Thoracic aorta (tissue), 2 donors: ENCODE data around the gene MCM3. TPM values are rescaled to one million over a fixed set of nuclear protein-coding genes. Genes with fewer than 3 reads are reported as not detected.

Source experiments
- ATAC-seq: fragments of 150-250 bp; one replicate; pipeline ENCODE4 v1.8.0; 2017; ENCODE audit warnings: low read depth; ENCODE audit not compliant: insufficient number of reproducible peaks, low FRiP score
- DNase-seq: peaks from one replicate; pipeline ENCODE4 v3.0.0-alpha.2; 2020; ENCODE audit warnings: low spot score
- H3K27ac ChIP-seq, 2 donors: fragments of 200-600 bp; sonication (generic); 1 replicate in 1 of 2; 2 replicates in 1 of 2; pipeline ENCODE4 v1.5.1; 2016; ENCODE audit warnings: mild to moderate bottlenecking in 2 of 2, moderate library complexity in 2 of 2
- H3K27me3 ChIP-seq: fragments of 200-600 bp; sonication (generic); replicated peaks from 2 replicates; pipeline ENCODE4 v1.6.0; 2016; ENCODE audit warnings: mild to moderate bottlenecking; ENCODE audit not compliant: insufficient read depth
- H3K36me3 ChIP-seq: fragments of 200-600 bp; sonication (generic); one replicate; pipeline ENCODE4 v1.5.1; 2016
- H3K4me1 ChIP-seq, 2 donors: fragments of 200-600 bp; sonication (generic); 1 replicate in 1 of 2; 2 replicates in 1 of 2; pipeline versions ENCODE4 v1.5.1 to v1.6.0; 2016; ENCODE audit warnings: low read depth in 2 of 2, mild to moderate bottlenecking in 1 of 2; ENCODE audit not compliant: control insufficient read depth in 1 of 2
- H3K4me3 ChIP-seq: fragments of 200-600 bp; sonication (generic); 2 replicates; pipeline ENCODE4 v1.5.1; 2016; ENCODE audit warnings: mild to moderate bottlenecking
- H3K9me3 ChIP-seq: fragments of 200-600 bp; sonication (generic); 2 replicates; pipeline ENCODE4 v1.5.1; 2016
- CTCF ChIP-seq: fragments of 200-600 bp; sonication (generic); IDR thresholded peaks from one replicate; pipeline ENCODE4 v1.5.1; 2019; ENCODE audit warnings: antibody characterized with exemption
- total RNA-seq, 2 donors: library from RNA; depleted of rRNA; stranded (reverse); fragments of >200 nt; gene quantifications; one replicate each; pipeline versions ENCODE4 v1.1.0 to v1.2.3, GENCODE V29; 2016

MCM3 gene
- total RNA-seq, 2 donors from 2014 or later, result 24.0 to 30.8 TPM

DNA sequence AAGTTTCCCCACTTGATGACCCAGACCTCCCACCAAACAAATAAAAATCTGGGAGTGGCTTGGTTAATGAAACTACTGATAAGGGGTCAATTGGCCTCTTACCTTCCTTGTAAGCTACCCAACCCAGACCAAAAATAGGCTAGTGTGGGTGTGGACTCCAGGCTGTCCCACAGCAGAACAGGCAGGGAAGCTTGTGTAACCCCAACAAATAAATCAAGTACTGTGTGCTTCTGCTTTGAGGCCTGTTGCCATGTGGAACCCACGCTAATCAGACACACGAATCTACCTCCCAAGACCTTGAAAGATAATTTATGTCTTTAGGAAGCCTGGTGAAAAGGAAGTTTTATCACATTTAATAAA, 43.7 kb upstream of the MCM3 start:
- no peak for ATAC-seq
- Histone ChIP-seq H3K9me3 (no peaks in the 10 kb centered on the region), H3K4me3 (no peak overlapping the region), H3K27ac (no peak overlapping the region), H3K36me3 (no peaks in the 10 kb centered on the region), H3K4me1 (no peaks in the 10 kb centered on the region), H3K27me3 (no peaks in the 10 kb centered on the region)
- DNase-seq, result no peak
- TF ChIP-seq CTCF, result no peak

DNA sequence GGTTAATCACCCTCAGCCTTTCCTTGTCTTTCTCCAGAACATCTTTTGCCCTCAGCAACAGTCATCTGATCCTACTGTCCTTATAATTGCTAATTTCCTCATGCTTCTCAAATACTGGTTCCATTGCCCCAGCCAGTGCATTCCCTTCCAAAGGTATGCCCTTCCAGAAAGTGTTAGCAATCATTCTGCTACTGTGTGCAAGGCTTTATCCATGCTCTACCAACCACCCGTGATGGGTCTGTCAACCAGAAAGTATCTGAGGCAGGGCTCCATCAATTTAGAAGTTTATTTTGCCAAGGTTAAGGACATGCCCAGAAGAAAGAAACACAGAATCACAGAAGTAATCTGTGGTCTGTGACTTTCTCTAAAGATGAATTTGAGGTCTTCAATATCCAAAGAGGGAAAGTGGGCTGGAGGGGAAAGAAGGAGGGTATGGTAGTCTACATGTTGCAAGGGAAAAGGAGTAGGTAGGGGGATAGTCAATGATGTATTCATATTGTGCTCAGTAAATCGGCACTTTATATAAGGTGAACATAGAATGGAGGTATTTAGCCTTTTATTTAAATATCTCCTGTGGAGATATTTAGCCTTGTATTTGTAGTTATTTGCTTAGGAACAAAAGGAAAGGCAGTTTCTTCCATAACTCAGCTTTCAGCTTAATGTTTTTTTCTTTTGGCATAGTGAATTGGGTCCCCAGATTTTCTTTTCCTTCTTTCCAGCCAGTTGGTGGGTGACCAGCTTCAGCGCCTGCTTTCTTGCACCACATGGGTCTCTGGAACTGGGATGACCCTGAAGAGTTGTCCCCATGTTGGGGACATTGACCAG, 42.2 kb upstream of the MCM3 start:
- no peak overlapping the region for H3K4me3 ChIP-seq
- H3K36me3 ChIP-seq, result no peaks in the 10 kb centered on the region
- no peak for TF ChIP-seq CTCF
- no peaks in the 10 kb centered on the region for H3K9me3 ChIP-seq
- no peaks in the 10 kb centered on the region for H3K27me3 ChIP-seq
- ATAC-seq (no peak), DNase-seq (no peak)
- H3K4me1 ChIP-seq, result no peaks in the 10 kb centered on the region
- H3K27ac ChIP-seq, result no peak overlapping the region

- ATAC-seq (no peak), DNase-seq (no peak)
- Histone ChIP-seq H3K36me3 (no peaks in the 10 kb centered on the region), H3K4me3 (no peak overlapping the region), H3K4me1 (no peaks in the 10 kb centered on the region), H3K27me3 (no peaks in the 10 kb centered on the region), H3K27ac (no peak overlapping the region), H3K9me3 (no peaks in the 10 kb centered on the region)
- no peak for TF ChIP-seq CTCF
Observed at GRCh38 chr6:52325695-52326471, 41.3 kb upstream of the MCM3 start.

DNA sequence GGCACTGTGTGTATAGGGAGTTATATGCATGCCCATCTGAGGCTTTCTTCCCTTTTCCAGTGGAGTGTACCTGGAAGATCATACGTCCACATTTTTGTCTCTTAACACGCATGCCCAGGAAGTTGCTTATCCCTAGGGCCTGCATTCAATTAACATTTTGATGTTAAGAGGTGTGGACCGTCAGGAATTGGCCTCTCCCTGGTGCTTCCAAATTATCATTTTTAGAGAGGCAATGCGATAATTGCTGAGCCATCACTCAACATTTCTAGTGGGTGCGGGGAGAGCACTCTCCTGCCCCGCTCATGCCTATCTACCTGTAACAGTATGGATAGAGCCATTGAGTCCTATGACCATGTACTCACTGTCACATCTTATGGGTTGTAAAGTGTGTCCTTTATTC, 39.6 kb upstream of the MCM3 start:
- no peak overlapping the region for H3K4me3 ChIP-seq
- H3K9me3 ChIP-seq, result no peaks in the 10 kb centered on the region
- H3K27ac ChIP-seq, result no peak overlapping the region
- no peak for DNase-seq
- no peaks in the 10 kb centered on the region for H3K36me3 ChIP-seq
- TF ChIP-seq CTCF, result no peak
- H3K27me3 ChIP-seq, result no peaks in the 10 kb centered on the region
- no peak for ATAC-seq
- no peaks in the 10 kb centered on the region for H3K4me1 ChIP-seq

- Histone ChIP-seq H3K36me3 (no peaks in the 10 kb centered on the region), H3K9me3 (no peaks in the 10 kb centered on the region), H3K4me3 (no peak overlapping the region), H3K27ac (no peak overlapping the region), H3K27me3 (no peaks in the 10 kb centered on the region), H3K4me1 (no peaks in the 10 kb centered on the region)
- TF ChIP-seq CTCF, result no peak
- ATAC-seq (no peak), DNase-seq (no peak)
Observed at GRCh38 chr6:52317841-52318581, 33.5 kb upstream of the MCM3 start.
